A673 (cell line): ENCODE measurements around the gene TFAP2A. TPM values are rescaled to one million over a fixed set of nuclear protein-coding genes. Genes with fewer than 3 reads are reported as not detected.

Experiments
- BruUV-seq: library from RNA; stranded (reverse); fragments of 400-500 nt; replicated peaks from 2 replicates; lab custom pipeline; 2021; lab: Mats Ljungman, UMichigan
- CTCF ChIA-PET: fragments of 300-600 bp; sonication (Branson Sonifier 250); formaldehyde crosslinking; loops from one replicate; lab custom pipeline; 2022; ENCODE audit warnings: antibody characterized with exemption; lab: Charles Lee
- POLR2A ChIA-PET: fragments of 300-600 bp; sonication (Branson Sonifier 250); formaldehyde crosslinking; loops from one replicate; lab custom pipeline; 2022; ENCODE audit warnings: antibody characterized with exemption; ENCODE audit not compliant: low non-redundant PET; lab: Charles Lee
- DNase-seq: peaks from one replicate; pipeline ENCODE4 v3.0.0-alpha.2; 2015; ENCODE audit warnings: low spot score
- H3K27ac ChIP-seq: fragments of 200-600 bp; sonication (generic); 2 replicates; pipeline ENCODE4 v1.5.1; 2016; ENCODE audit warnings: mixed run types, low read depth, mild to moderate bottlenecking, mixed read lengths, antibody characterized with exemption, low read length; ENCODE audit not compliant: poor library complexity, severe bottlenecking
- H3K27me3 ChIP-seq: fragments of 200-600 bp; sonication (generic); replicated peaks from 2 replicates; pipeline ENCODE4 v1.6.1; 2017; ENCODE audit warnings: mixed run types, low read depth, mild to moderate bottlenecking, mixed read lengths, antibody characterized with exemption, low read length; ENCODE audit not compliant: insufficient read depth, poor library complexity
- H3K36me3 ChIP-seq: fragments of 200-600 bp; sonication (generic); 2 replicates; pipeline ENCODE4 v1.6.1; 2016; ENCODE audit warnings: mixed run types, mild to moderate bottlenecking, mixed read lengths, antibody characterized with exemption, low read length; ENCODE audit not compliant: insufficient read depth, poor library complexity, severe bottlenecking
- H3K4me1 ChIP-seq: fragments of 200-600 bp; sonication (generic); 2 replicates; pipeline ENCODE4 v1.6.1; 2017; ENCODE audit warnings: mixed run types, mild to moderate bottlenecking, mixed read lengths, antibody characterized with exemption, low read length; ENCODE audit not compliant: insufficient read depth, poor library complexity, severe bottlenecking
- H3K4me3 ChIP-seq: fragments of 200-600 bp; sonication (generic); 2 replicates; pipeline ENCODE4 v1.5.1; 2016; ENCODE audit warnings: low read depth, mixed run types, mild to moderate bottlenecking, mixed read lengths, low read length; ENCODE audit not compliant: poor library complexity, severe bottlenecking
- H3K9me3 ChIP-seq: fragments of 200-600 bp; sonication (generic); 2 replicates; pipeline ENCODE4 v1.6.1; 2016; ENCODE audit warnings: mixed run types, low read depth, mild to moderate bottlenecking, mixed read lengths, antibody characterized with exemption, low read length; ENCODE audit not compliant: poor library complexity, severe bottlenecking
- EZH2 ChIP-seq: fragments of 200-600 bp; sonication (generic); IDR thresholded peaks from 2 replicates; pipeline ENCODE4 v1.6.1; 2017; ENCODE audit warnings: borderline replicate concordance, low read depth, mild to moderate bottlenecking, mixed read lengths, antibody characterized with exemption, low read length; ENCODE audit not compliant: poor library complexity, severe bottlenecking
- intact Hi-C: fragments of 100-400 bp; cut with micrococcal nuclease; formaldehyde crosslinking; loops from one replicate; pipeline ENCODE4 v1.10.0; 2022; ENCODE audit not compliant: unreplicated experiment
- total RNA-seq: library from RNA; stranded (reverse); gene quantifications from 2 replicates; pipeline ENCODE4 v1.2.3, GENCODE V29; 2021
- TF ChIP-seq, protein P1 (sequence below): fragments of 300-800, 200-600 bp; sonication (generic); conservative IDR thresholded peaks from 2 replicates; pipeline ENCODE4 v1.5.1; 2017; ENCODE audit warnings: low read depth, mild to moderate bottlenecking, antibody characterized with exemption, low read length, moderate library complexity, mixed read lengths

Gene TFAP2A
- total RNA-seq, 1 experiment from 2014 or later: 19.3 TPM

DNA sequence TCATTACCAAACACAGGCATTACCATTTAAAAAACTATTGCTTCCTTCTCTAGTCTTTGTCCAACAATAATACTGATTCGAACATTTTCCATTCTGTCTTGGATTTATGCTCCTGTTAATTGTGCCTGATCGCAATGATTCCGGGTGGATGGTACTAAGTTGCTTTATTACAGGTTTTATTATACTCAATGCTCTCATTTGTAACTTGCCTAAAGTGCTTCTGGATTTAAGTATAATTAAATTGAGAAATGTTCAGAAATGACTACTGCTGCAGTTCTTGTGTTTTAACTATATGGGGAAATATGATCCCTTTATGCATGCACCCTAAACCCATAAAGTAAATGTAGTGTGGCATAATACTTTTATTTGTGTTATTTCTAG lies 7.2 kb downstream of the TFAP2A start:
- Histone ChIP-seq H3K9me3 (no peaks in the 10 kb centered on the region), H3K36me3 (peaks cover 3% of the 10 kb centered on the region), H3K4me1 (peaks cover 66% of the 10 kb centered on the region), H3K27me3 (no peaks in the 10 kb centered on the region), H3K4me3 (no peak overlapping the region), H3K27ac (no peak overlapping the region)
- BruUV-seq: no TSS peak
- intact Hi-C loops: no loop called here
- TF ChIP-seq EZH2: no peak
- TF ChIP-seq, protein P1, sequence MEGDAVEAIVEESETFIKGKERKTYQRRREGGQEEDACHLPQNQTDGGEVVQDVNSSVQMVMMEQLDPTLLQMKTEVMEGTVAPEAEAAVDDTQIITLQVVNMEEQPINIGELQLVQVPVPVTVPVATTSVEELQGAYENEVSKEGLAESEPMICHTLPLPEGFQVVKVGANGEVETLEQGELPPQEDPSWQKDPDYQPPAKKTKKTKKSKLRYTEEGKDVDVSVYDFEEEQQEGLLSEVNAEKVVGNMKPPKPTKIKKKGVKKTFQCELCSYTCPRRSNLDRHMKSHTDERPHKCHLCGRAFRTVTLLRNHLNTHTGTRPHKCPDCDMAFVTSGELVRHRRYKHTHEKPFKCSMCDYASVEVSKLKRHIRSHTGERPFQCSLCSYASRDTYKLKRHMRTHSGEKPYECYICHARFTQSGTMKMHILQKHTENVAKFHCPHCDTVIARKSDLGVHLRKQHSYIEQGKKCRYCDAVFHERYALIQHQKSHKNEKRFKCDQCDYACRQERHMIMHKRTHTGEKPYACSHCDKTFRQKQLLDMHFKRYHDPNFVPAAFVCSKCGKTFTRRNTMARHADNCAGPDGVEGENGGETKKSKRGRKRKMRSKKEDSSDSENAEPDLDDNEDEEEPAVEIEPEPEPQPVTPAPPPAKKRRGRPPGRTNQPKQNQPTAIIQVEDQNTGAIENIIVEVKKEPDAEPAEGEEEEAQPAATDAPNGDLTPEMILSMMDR: no peak
- POLR2A ChIA-PET: no interaction called here
- no peak for DNase-seq
- CTCF ChIA-PET: no interaction called here

DNA sequence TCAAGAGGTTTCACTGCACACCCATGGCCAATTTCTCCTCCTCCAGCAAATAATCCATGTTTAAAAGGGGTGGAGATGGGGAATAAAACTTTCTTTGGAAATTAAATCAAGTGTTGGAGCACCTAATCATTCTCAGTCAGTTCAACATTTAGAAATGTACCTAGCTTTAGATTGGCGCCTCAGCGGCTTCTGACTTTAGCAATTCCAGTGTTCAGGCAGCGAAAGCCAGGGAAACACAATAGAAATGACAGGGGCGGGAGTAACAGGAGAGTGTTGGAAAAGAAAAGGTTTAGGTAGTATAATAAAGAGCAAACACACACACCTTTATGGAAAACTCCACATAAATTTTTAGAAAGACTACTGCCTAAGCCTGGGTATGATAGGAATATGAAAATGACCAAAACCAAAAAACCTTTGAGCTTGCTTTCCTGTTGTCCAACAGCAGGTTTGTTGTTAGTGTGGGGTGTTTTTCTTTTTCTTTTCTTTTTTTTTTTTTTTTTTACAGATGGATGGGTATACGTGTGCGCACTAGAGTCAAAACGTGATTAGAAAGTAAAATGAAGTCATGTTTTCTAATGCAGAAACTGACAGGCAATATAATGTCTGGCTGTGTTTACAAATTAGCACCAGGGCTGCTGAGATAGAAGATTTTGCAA lies 7.7 kb downstream of the TFAP2A start:
- no peak for DNase-seq
- Histone ChIP-seq H3K36me3 (peaks cover 3% of the 10 kb centered on the region), H3K27ac (no peak overlapping the region), H3K4me3 (no peak overlapping the region), H3K4me1 (peaks cover 72% of the 10 kb centered on the region), H3K9me3 (no peaks in the 10 kb centered on the region), H3K27me3 (no peaks in the 10 kb centered on the region)
- ChIA-PET CTCF (no interaction called here), POLR2A (interaction anchor here (0.6 kb wide), 1 partner anchor 171 kb away, joined by 8 read pairs; no protein-coding TSS in a partner anchor)
- no TSS peak for BruUV-seq
- TF ChIP-seq, protein P1: no peak
- no peak for TF ChIP-seq EZH2
- intact Hi-C loops: no loop called here

DNA sequence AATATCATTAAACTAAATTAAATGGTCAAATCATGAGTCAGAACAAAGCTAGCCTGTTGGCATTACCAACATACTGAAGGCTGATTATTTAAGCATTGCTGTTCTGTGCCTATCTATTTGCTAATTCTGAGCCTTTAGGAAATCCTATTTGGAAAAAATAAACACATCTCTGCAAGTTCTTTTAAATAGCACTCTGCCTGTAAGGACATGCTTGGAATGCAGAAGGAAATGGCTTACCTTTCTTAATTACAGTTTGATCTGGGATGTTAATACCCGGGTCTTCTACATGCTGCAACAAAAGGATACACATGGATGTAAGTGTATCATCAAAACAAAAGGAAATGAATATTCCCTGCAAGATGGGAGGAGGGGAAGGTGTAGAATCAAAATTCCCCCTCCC lies 8.3 kb downstream of the TFAP2A start:
- Histone ChIP-seq H3K27ac (no peak overlapping the region), H3K9me3 (no peaks in the 10 kb centered on the region), H3K36me3 (peaks cover 3% of the 10 kb centered on the region), H3K4me3 (no peak overlapping the region), H3K27me3 (no peaks in the 10 kb centered on the region), H3K4me1 (peaks cover 78% of the 10 kb centered on the region)
- no peak for TF ChIP-seq EZH2
- TF ChIP-seq, protein P1: no peak
- ChIA-PET CTCF (no interaction called here), POLR2A (interaction anchor here (0.6 kb wide), 1 partner anchor 171 kb away, joined by 8 read pairs; no protein-coding TSS in a partner anchor)
- intact Hi-C loops: no loop called here
- no peak for DNase-seq
- BruUV-seq: no TSS peak
